ENCODE results near the gene PLEKHA1.

- no peak for TF ChIP-seq CTCF (IDR thresholded peaks at IDR 0.05)
- TF ChIP-seq GATA2 (CRISPR knock-in tag; IDR thresholded peaks at IDR 0.05), result no peak
These were observed 93.9 kb downstream of the PLEKHA1 start for GRCh38 chr10:122468307-122468925.
